Embryonic facial prominence (tissue), 1 donor: ENCODE data around the gene VARS2.
"Not testable (repeated sequence)": the region's sequence is repeated elsewhere in the genome, so short reads cannot be mapped to it uniquely, and the experiment has no call there.

Experiments used
- DNase-seq: peaks from one replicate; pipeline ENCODE4 v3.0.0-alpha.2; 2016; ENCODE audit errors: extremely low spot score

Gene VARS2

GRCh38 chr6:30962716-30963115, 48.7 kb downstream of the VARS2 start:
- no peak for DNase-seq

GRCh38 chr6:30963641-30964040, 49.6 kb downstream of the VARS2 start:
- DNase-seq = no peak

- DNase-seq = no peak
Measured at GRCh38 chr6:30964075-30964474, 50.0 kb downstream of the VARS2 start.

- no peak for DNase-seq
Measured at GRCh38 chr6:30965140-30965601, 51.1 kb downstream of the VARS2 start.

GRCh38 chr6:30966154-30966553, 52.1 kb downstream of the VARS2 start:
- DNase-seq = no peak

GRCh38 chr6:30969171-30969570, 55.1 kb downstream of the VARS2 start:
- not testable (repeated sequence) for DNase-seq

GRCh38 chr6:30970946-30971345, 56.9 kb downstream of the VARS2 start:
- no peak for DNase-seq

GRCh38 chr6:30972816-30973215, 58.8 kb downstream of the VARS2 start:
- DNase-seq = no peak

- DNase-seq = no peak
Measured at GRCh38 chr6:30974490-30975252, 60.6 kb downstream of the VARS2 start.
